MM.1S (cell line): ENCODE results near the gene BPIFB2.

ENCODE experiments used
- EZH2 ChIP-seq: fragments of 300-600 bp; sonication (generic); optimal IDR thresholded peaks from 2 replicates; pipeline ENCODE3; 2017; ENCODE audit warnings: low read depth, mild to moderate bottlenecking, antibody characterized with exemption, low read length, mixed read lengths
- EZH2phosphoT487 ChIP-seq: fragments of 300-600 bp; sonication (generic); IDR thresholded peaks from 2 replicates; pipeline ENCODE4 v1.6.1; 2018; ENCODE audit warnings: antibody characterized with exemption, low read length
- TF ChIP-seq, protein P1 (sequence below): fragments of 300-600 bp; sonication (generic); IDR thresholded peaks from 2 replicates; pipeline ENCODE4 v1.5.1; 2016; ENCODE audit warnings: antibody characterized with exemption, low read length, mixed read lengths

GRCh38 chr20:33013701-33014326, 6.3 kb downstream of the BPIFB2 start:
- TF ChIP-seq, protein P1, sequence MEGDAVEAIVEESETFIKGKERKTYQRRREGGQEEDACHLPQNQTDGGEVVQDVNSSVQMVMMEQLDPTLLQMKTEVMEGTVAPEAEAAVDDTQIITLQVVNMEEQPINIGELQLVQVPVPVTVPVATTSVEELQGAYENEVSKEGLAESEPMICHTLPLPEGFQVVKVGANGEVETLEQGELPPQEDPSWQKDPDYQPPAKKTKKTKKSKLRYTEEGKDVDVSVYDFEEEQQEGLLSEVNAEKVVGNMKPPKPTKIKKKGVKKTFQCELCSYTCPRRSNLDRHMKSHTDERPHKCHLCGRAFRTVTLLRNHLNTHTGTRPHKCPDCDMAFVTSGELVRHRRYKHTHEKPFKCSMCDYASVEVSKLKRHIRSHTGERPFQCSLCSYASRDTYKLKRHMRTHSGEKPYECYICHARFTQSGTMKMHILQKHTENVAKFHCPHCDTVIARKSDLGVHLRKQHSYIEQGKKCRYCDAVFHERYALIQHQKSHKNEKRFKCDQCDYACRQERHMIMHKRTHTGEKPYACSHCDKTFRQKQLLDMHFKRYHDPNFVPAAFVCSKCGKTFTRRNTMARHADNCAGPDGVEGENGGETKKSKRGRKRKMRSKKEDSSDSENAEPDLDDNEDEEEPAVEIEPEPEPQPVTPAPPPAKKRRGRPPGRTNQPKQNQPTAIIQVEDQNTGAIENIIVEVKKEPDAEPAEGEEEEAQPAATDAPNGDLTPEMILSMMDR, result no peak
- TF ChIP-seq EZH2 (no peak), EZH2phosphoT487 (no peak)
